Right lobe of liver (tissue), 6 donors: ENCODE measurements around the gene GPR183. TPM values are rescaled to one million over a fixed set of nuclear protein-coding genes. Genes with fewer than 3 reads are reported as not detected.
A peak's percentile ranks its signal among the peaks of the same experiment; 100 is the strongest.

ENCODE experiments used
- ATAC-seq, 4 donors: fragments of 200-7000 bp; cut with Tn5 transposase; one replicate each; pipeline ENCODE4 v1.9.1; 2020; ENCODE audit warnings: mild to moderate bottlenecking in 4 of 4, moderate library complexity in 4 of 4
- DNase-seq, 3 donors: peaks; one replicate each; pipeline ENCODE4 v3.0.0-alpha.2; 2020
- H3K27ac ChIP-seq, 3 donors: fragments of 200-600 bp; one replicate each; pipeline ENCODE4 v1.8.0; 2022
- H3K27me3 ChIP-seq, 2 donors: fragments of 200-600 bp; one replicate each; pipeline ENCODE4 v1.8.0; 2022
- H3K36me3 ChIP-seq, 4 donors: fragments of 200-600 bp; sonication (generic) in 1 of 4; one replicate each; pipeline versions ENCODE4 v1.5.1 to v1.8.0; 2017 to 2022; ENCODE audit warnings: control low read depth in 1 of 4
- H3K4me1 ChIP-seq, 4 donors: fragments of 200-600 bp; sonication (generic) in 1 of 4; one replicate each; pipeline versions ENCODE4 v1.5.1 to v1.8.0; 2017 to 2022; ENCODE audit warnings: control low read depth in 1 of 4
- H3K4me3 ChIP-seq, 3 donors: fragments of 200-600 bp; one replicate each; pipeline ENCODE4 v1.8.0; 2022
- H3K9me3 ChIP-seq, 4 donors: fragments of 200-600 bp; sonication (generic) in 1 of 4; one replicate each; pipeline versions ENCODE4 v1.5.1 to v1.8.0; 2017 to 2022; ENCODE audit warnings: control low read depth in 1 of 4
- CTCF ChIP-seq, 4 donors: fragments of 200-600 bp in 3 of 4; fragments of 450-650 bp in 1 of 4; IDR thresholded peaks; one replicate each; pipeline versions ENCODE4 v1.5.1 to v1.8.0; 2016 to 2022; ENCODE audit warnings: antibody characterized with exemption in 4 of 4, mild to moderate bottlenecking in 2 of 4
- POLR2A ChIP-seq: fragments of 450-650 bp; IDR thresholded peaks from one replicate; pipeline ENCODE4 v1.6.1; 2017; ENCODE audit warnings: antibody characterized with exemption, mild to moderate bottlenecking
- WGBS: methylation state at CpG from one replicate; pipeline ENCODE4 v1.1.6; 2018; ENCODE audit warnings: low coverage, low lambda C conversion rate; ENCODE audit not compliant: insufficient coverage; ENCODE audit errors: missing lambda C conversion rate; 5-methylcytosine and 5-hydroxymethylcytosine counted together
- intact Hi-C, 2 donors: fragments of 100-400 bp; cut with DNase I; formaldehyde crosslinking; loops; one replicate each; pipeline versions ENCODE4 v1.11.2 to v1.14.1; 2022
- total RNA-seq, 6 experiments: library from RNA; depleted of rRNA in 2 of 6; stranded (reverse); fragments of >200 nt in 2 of 6; fragmentation: NEBNext Ultra II Directional in 3 of 6; extraction: Animal tissue kit (Norgen Biotek cat#: 25700) in 3 of 6; gene quantifications; one replicate each; pipeline versions ENCODE4 v1.1.0 to v1.2.4, GENCODE V29; 2016 to 2023
- donor health status: DM: no; HTN: yes; CAD: no.
- donor health status: DM: no; HTN: no; CAD: no.
- donor health status: DM: no; HTN: no; CAD: no.
- donor health status: DM: no; HTN: yes; CAD: no.
- donor health status: DM: no; HTN: yes; CAD: no.

The GPR183 gene
- total RNA-seq, 6 experiments from 2014 or later: 0.26 to 3.2 (median 1.0) TPM

- DNase-seq (no peak), ATAC-seq (no peak)
- intact Hi-C loops: no loop called here
- H3K4me1 ChIP-seq: no peaks in the 10 kb centered on the region
- H3K27me3 ChIP-seq: no peaks in the 10 kb centered on the region
- peaks cover 0 to 3% (median 0%) of the 10 kb centered on the region in 4 donors for H3K36me3 ChIP-seq
- no peak overlapping the region for H3K27ac ChIP-seq
- H3K9me3 ChIP-seq: no peaks in the 10 kb centered on the region
- no peak overlapping the region for H3K4me3 ChIP-seq
- TF ChIP-seq POLR2A: no peak
- TF ChIP-seq CTCF (IDR thresholded peaks at IDR 0.05): no peak
Measured at GRCh38 chr13:99326012-99326411, 18.8 kb upstream of the GPR183 start.

- H3K4me3 ChIP-seq: no peak overlapping the region
- WGBS: 71% methylated on average over 3 of the region's 3 CpGs
- H3K27ac ChIP-seq: no peak overlapping the region
- H3K4me1 ChIP-seq: no peaks in the 10 kb centered on the region
- TF ChIP-seq POLR2A (no peak), CTCF (IDR thresholded peaks at IDR 0.05) (no peak)
- no peak for DNase-seq
- intact Hi-C loops: no loop called here
- H3K36me3 ChIP-seq: no peaks in the 10 kb centered on the region
- no peaks in the 10 kb centered on the region for H3K27me3 ChIP-seq
- no peaks in the 10 kb centered on the region for H3K9me3 ChIP-seq
- no peak for ATAC-seq
Measured at GRCh38 chr13:99323488-99323887, 16.3 kb upstream of the GPR183 start.

GRCh38 chr13:99322297-99323103 is 15.3 kb upstream of the GPR183 start:
- TF ChIP-seq POLR2A: no peak
- TF ChIP-seq CTCF (IDR thresholded peaks at IDR 0.05): no peak
- no peaks in the 10 kb centered on the region for H3K27me3 ChIP-seq
- no peak for DNase-seq
- no peaks in the 10 kb centered on the region for H3K36me3 ChIP-seq
- H3K27ac ChIP-seq: no peak overlapping the region
- intact Hi-C loops: no loop called here
- peak; percentile 6 to 59 (median 32) for ATAC-seq
- no peak overlapping the region for H3K4me3 ChIP-seq
- H3K4me1 ChIP-seq: no peaks in the 10 kb centered on the region
- WGBS: 67% methylated on average over 10 of the region's 10 CpGs
- no peaks in the 10 kb centered on the region for H3K9me3 ChIP-seq

GRCh38 chr13:99321709-99322108 is 14.5 kb upstream of the GPR183 start:
- no peak overlapping the region for H3K4me3 ChIP-seq
- intact Hi-C loops: no loop called here
- no peaks in the 10 kb centered on the region for H3K9me3 ChIP-seq
- DNase-seq (no peak), ATAC-seq (no peak)
- no peak overlapping the region for H3K27ac ChIP-seq
- TF ChIP-seq POLR2A: no peak
- no peak for TF ChIP-seq CTCF (IDR thresholded peaks at IDR 0.05)
- H3K4me1 ChIP-seq: no peaks in the 10 kb centered on the region
- H3K27me3 ChIP-seq: no peaks in the 10 kb centered on the region
- no peaks in the 10 kb centered on the region for H3K36me3 ChIP-seq
